OCI-LY1 (cell line): ENCODE measurements around the gene GTSF1L.

Experiments
- CTCF ChIP-seq: fragments of 200-600 bp; sonication (generic), shearing (Covaris generic); IDR thresholded peaks from 2 replicates; pipeline ENCODE4 v1.5.1; 2017; ENCODE audit warnings: mild to moderate bottlenecking, antibody characterized with exemption, low read length, moderate library complexity, mixed read lengths
- EZH2 ChIP-seq: fragments of 200-600 bp; sonication (generic), shearing (Covaris generic); IDR thresholded peaks from 2 replicates; pipeline ENCODE4 v1.8.0; 2017; ENCODE audit warnings: borderline replicate concordance, mixed run types, mild to moderate bottlenecking, antibody characterized with exemption, low read length, moderate library complexity, mixed read lengths

GRCh38 chr20:43716757-43717615, 9.8 kb downstream of the GTSF1L start:
- TF ChIP-seq CTCF (no peak), EZH2 (no peak)
